ENCODE data around the gene DDIT3. TPM values are rescaled to one million over a fixed set of nuclear protein-coding genes. Genes with fewer than 3 reads are reported as not detected.
"Not testable (repeated sequence)": the region's sequence is repeated elsewhere in the genome, so short reads cannot be mapped to it uniquely, and the experiment has no call there.

DDIT3 gene
- total and polyA plus RNA-seq, 12 donors: 7.7 to 98.4 (median 48.7) TPM

GRCh38 chr12:57521525-57522010 lies 1.3 kb upstream of the DDIT3 start:
- peak overlapping the region; percentile 94 to 100 (median 97) for H3K27ac ChIP-seq
- peaks cover 49 to 59% of the 10 kb centered on the region in 2 donors for H3K4me1 ChIP-seq (replicated peaks in 1 of 2)
- no peaks in the 10 kb centered on the region for H3K27me3 ChIP-seq
- H3K4me3 ChIP-seq: peak overlapping the region in 1 of 4 donors; percentile 90
- WGBS, 4 donors: 23 to 33% (median 27%) methylated on average over 16 to 17 of the region's 17 CpGs
- TF ChIP-seq CTCF (IDR thresholded peaks at IDR 0.05) (no peak), POLR2A (IDR thresholded peaks at IDR 0.05) (peak in 1 of 2 donors; percentile 46)
- DNase-seq: peak; percentile 66 to 82 (median 72)
- no peaks in the 10 kb centered on the region for H3K9me3 ChIP-seq (replicated peaks in 1 of 3)
- intact Hi-C loops (cut with DNase I): no loop called here
- H3K36me3 ChIP-seq (replicated peaks in 1 of 2): peaks cover 0 to 36% of the 10 kb centered on the region in 2 donors

GRCh38 chr12:57519796-57520052 lies 590 bp downstream of the DDIT3 start:
- Histone ChIP-seq H3K36me3 (replicated peaks in 1 of 2) (peaks cover 0 to 39% of the 10 kb centered on the region in 2 donors), H3K27ac (peak overlapping the region; percentile 92 to 100 (median 99)), H3K9me3 (replicated peaks in 1 of 3) (no peaks in the 10 kb centered on the region), H3K27me3 (no peaks in the 10 kb centered on the region), H3K4me1 (replicated peaks in 1 of 2) (peaks cover 46 to 56% of the 10 kb centered on the region in 2 donors), H3K4me3 (peak overlapping the region; percentile 15 to 94 (median 81))
- peak in 1 of 7 donors; percentile 83 for DNase-seq
- TF ChIP-seq CTCF (IDR thresholded peaks at IDR 0.05) (peak in 1 of 6 experiments; percentile 7), POLR2A (IDR thresholded peaks at IDR 0.05) (no peak)
- WGBS, 4 donors: 0 to 1% (median 0%) methylated on average over 4 to 8 of the region's 8 CpGs
- intact Hi-C loops (cut with DNase I): no loop called here

- peaks cover 41 to 50% of the 10 kb centered on the region in 2 donors for H3K4me1 ChIP-seq (replicated peaks in 1 of 2)
- H3K27ac ChIP-seq: peak overlapping the region; percentile 92 to 100 (median 99)
- TF ChIP-seq CTCF (IDR thresholded peaks at IDR 0.05) (no peak), POLR2A (IDR thresholded peaks at IDR 0.05) (no peak)
- no peaks in the 10 kb centered on the region for H3K9me3 ChIP-seq (replicated peaks in 1 of 3)
- intact Hi-C loops (cut with DNase I): no loop called here
- WGBS, 4 donors: 16 to 34% (median 25%) methylated on average over 5 to 7 of the region's 7 CpGs
- peak overlapping the region; percentile 15 to 94 (median 81) for H3K4me3 ChIP-seq
- H3K27me3 ChIP-seq: no peaks in the 10 kb centered on the region
- H3K36me3 ChIP-seq (replicated peaks in 1 of 2): peaks cover 0 to 39% of the 10 kb centered on the region in 2 donors
- peak; percentile 36 to 81 (median 65) for DNase-seq
Measured at GRCh38 chr12:57518920-57519795, 1.2 kb downstream of the DDIT3 start.

GRCh38 chr12:57518176-57518919 lies 2.0 kb downstream of the DDIT3 start:
- peak overlapping the region; percentile 69 to 100 (median 99) for H3K27ac ChIP-seq
- DNase-seq: no peak
- no peak for TF ChIP-seq POLR2A (IDR thresholded peaks at IDR 0.05)
- TF ChIP-seq CTCF (IDR thresholded peaks at IDR 0.05): no peak
- H3K36me3 ChIP-seq (replicated peaks in 1 of 2): peaks cover 0 to 44% of the 10 kb centered on the region in 2 donors
- intact Hi-C loops (cut with DNase I): no loop called here
- H3K27me3 ChIP-seq: no peaks in the 10 kb centered on the region
- 38 to 53% (median 48%) methylated on average over 8 of the region's 8 CpGs for WGBS, 4 donors
- H3K9me3 ChIP-seq (replicated peaks in 1 of 3): no peaks in the 10 kb centered on the region
- peak overlapping the region in 2 of 4 donors; percentile 86 to 94 for H3K4me3 ChIP-seq
- H3K4me1 ChIP-seq (replicated peaks in 1 of 2): peaks cover 33 to 42% of the 10 kb centered on the region in 2 donors

- H3K9me3 ChIP-seq (replicated peaks in 1 of 3); intact Hi-C loops (cut with DNase I); H3K27me3 ChIP-seq; DNase-seq: not testable (repeated sequence)
- 78 to 83% (median 80%) methylated on average over 10 of the region's 10 CpGs for WGBS, 4 donors
- H3K27ac ChIP-seq: peak overlapping the region in 4 of 5 donors; percentile 96 to 100 (median 100)
- H3K4me1 ChIP-seq (replicated peaks in 1 of 2): peaks cover 32 to 41% of the 10 kb centered on the region in 2 donors
- H3K4me3 ChIP-seq: peak overlapping the region in 1 of 4 donors; percentile 86
- H3K36me3 ChIP-seq (replicated peaks in 1 of 2): peaks cover 0 to 50% of the 10 kb centered on the region in 2 donors
Measured at GRCh38 chr12:57517718-57518117, 2.6 kb downstream of the DDIT3 start.
